ENCODE results near the gene KCNMB4. TPM values are rescaled to one million over a fixed set of nuclear protein-coding genes. Genes with fewer than 3 reads are reported as not detected.

KCNMB4 gene
- polyA plus RNA-seq, 1 of the 3 experiments (the other 2 are of a cell fraction) = 0.74 TPM

DNA sequence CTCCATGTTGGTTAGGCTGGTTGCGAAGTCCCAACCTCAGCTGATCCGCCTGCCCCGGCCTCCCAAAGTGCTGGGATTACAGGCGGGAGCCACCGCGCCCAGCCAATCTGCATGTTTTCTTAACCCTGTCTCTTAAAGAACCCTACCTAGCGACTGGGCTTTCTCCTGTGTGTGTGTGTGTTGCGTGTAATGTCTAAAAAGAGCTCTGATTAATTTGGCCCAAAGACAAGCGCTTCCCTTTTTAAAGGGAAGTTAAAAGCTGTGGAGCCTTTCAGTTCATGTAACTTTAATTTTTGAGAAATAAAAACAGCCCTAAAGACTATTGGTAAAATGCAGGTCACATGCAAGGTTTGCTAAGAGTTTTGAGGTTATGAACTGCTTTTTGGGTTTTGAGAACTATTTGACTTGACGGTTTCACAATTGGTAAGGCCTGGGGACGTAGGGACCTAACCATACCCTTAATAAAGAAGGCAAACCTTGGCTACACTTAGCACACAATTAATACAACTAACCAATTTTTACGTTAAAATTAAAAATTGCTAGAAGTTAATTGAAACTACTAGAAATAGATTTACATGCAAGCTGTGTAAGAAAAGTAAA lies 103.2 kb downstream of the KCNMB4 start:
- Histone ChIP-seq H4K20me1 (ENCODE audit: insufficient read depth) (no peaks in the 10 kb centered on the region), H3K9me2 (no peaks in the 10 kb centered on the region), H2AFZ (ENCODE audit: low read depth) (no peak overlapping the region), H3K4me1 (ENCODE audit: control insufficient read depth in 1 of 2, insufficient read depth in 2 of 2, low read depth in 1 of 2, low read length in 1 of 2) (no peaks in the 10 kb centered on the region), H3K36me3 (replicated peaks in 1 of 2; ENCODE audit: control insufficient read depth in 1 of 2, insufficient read depth in 2 of 2, low read length in 1 of 2) (no peaks in the 10 kb centered on the region), H3K4me3 (ENCODE audit: low read depth in 2 of 2, low read length in 1 of 2) (no peak overlapping the region), H3K9me3 (no peaks in the 10 kb centered on the region), H3F3A (replicated peaks; ENCODE audit: insufficient read depth) (no peaks in the 10 kb centered on the region), H3K9ac (no peak overlapping the region), H3K4me2 (no peak overlapping the region), H3K79me2 (ENCODE audit: insufficient read depth) (no peaks in the 10 kb centered on the region), H3K27me3 (ENCODE audit: insufficient read depth) (no peaks in the 10 kb centered on the region), H3K27ac (ENCODE audit: low read depth in 2 of 2, low read length in 1 of 2) (no peak overlapping the region)
- POLR2A ChIA-PET = no interaction called here
- no peak for TF ChIP-seq RAD21 (IDR thresholded peaks at IDR 0.05; ENCODE audit: low read length)
- no peak for TF ChIP-seq MXI1 (IDR thresholded peaks at IDR 0.05; ENCODE audit: low read depth, low read length)
- TF ChIP-seq, protein P1, sequence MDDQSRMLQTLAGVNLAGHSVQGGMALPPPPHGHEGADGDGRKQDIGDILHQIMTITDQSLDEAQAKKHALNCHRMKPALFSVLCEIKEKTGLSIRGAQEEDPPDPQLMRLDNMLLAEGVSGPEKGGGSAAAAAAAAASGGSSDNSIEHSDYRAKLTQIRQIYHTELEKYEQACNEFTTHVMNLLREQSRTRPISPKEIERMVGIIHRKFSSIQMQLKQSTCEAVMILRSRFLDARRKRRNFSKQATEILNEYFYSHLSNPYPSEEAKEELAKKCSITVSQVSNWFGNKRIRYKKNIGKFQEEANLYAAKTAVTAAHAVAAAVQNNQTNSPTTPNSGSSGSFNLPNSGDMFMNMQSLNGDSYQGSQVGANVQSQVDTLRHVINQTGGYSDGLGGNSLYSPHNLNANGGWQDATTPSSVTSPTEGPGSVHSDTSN (IDR thresholded peaks at IDR 0.05) = no peak
- TF ChIP-seq JUND (IDR thresholded peaks at IDR 0.05) = no peak
- no peak for TF ChIP-seq TEAD4 (IDR thresholded peaks at IDR 0.05; ENCODE audit: borderline replicate concordance, insufficient read depth)
- TF ChIP-seq, protein P2, sequence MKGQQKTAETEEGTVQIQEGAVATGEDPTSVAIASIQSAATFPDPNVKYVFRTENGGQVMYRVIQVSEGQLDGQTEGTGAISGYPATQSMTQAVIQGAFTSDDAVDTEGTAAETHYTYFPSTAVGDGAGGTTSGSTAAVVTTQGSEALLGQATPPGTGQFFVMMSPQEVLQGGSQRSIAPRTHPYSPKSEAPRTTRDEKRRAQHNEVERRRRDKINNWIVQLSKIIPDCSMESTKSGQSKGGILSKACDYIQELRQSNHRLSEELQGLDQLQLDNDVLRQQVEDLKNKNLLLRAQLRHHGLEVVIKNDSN (IDR thresholded peaks at IDR 0.05; ENCODE audit: borderline replicate concordance, low read depth) = no peak
- TF ChIP-seq RCOR1 (IDR thresholded peaks at IDR 0.05; ENCODE audit: low read length) = no peak
- no peak for TF ChIP-seq FOSL2 (IDR thresholded peaks at IDR 0.05; ENCODE audit: borderline replicate concordance, low read depth)
- no peak for TF ChIP-seq SIN3A (IDR thresholded peaks at IDR 0.05; ENCODE audit: borderline replicate concordance, low read depth, low read length)
- no peak for TF ChIP-seq TCF12 (IDR thresholded peaks at IDR 0.05)
- TF ChIP-seq GABPA (IDR thresholded peaks at IDR 0.05; ENCODE audit: low read depth) = no peak
- TF ChIP-seq EP300 (IDR thresholded peaks at IDR 0.05; ENCODE audit: borderline replicate concordance in 1 of 2, low read depth in 1 of 2, low read length in 1 of 2) = no peak
- TF ChIP-seq GATA2 (CRISPR knock-in tag; IDR thresholded peaks at IDR 0.05) = no peak
- TF ChIP-seq EZH2phosphoT487 (IDR thresholded peaks at IDR 0.05; ENCODE audit: borderline replicate concordance, low read depth) = no peak
- no peak for TF ChIP-seq FOXJ3 (CRISPR knock-in tag; IDR thresholded peaks at IDR 0.05)
- 74% methylated on average over 12 of the region's 12 CpGs for WGBS (ENCODE audit: low lambda C conversion rate)
- DNase-seq = no peak
- CTCF ChIA-PET = no interaction called here

DNA sequence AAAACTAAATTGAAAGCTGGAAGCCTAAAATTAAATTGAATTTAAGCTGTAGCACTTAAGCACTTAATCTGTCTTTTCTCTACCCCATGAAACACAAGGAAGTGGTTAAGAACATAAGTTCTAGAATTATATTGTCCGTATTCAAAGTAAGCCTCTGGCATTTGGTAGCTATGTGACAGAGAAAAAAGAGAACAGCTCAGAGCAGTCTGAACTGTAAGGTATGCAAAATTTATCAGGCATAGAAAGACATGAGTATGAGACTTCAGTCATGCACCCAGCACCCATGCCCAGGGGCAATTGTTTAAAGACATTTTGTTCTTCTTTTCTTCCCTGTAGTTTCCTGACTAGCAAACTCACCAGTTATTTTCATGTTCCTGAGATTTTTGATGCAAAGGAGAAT lies 116.7 kb downstream of the KCNMB4 start:
- TF ChIP-seq EP300 (IDR thresholded peaks at IDR 0.05; ENCODE audit: borderline replicate concordance in 1 of 2, low read depth in 1 of 2, low read length in 1 of 2) = no peak
- TF ChIP-seq, protein P3, sequence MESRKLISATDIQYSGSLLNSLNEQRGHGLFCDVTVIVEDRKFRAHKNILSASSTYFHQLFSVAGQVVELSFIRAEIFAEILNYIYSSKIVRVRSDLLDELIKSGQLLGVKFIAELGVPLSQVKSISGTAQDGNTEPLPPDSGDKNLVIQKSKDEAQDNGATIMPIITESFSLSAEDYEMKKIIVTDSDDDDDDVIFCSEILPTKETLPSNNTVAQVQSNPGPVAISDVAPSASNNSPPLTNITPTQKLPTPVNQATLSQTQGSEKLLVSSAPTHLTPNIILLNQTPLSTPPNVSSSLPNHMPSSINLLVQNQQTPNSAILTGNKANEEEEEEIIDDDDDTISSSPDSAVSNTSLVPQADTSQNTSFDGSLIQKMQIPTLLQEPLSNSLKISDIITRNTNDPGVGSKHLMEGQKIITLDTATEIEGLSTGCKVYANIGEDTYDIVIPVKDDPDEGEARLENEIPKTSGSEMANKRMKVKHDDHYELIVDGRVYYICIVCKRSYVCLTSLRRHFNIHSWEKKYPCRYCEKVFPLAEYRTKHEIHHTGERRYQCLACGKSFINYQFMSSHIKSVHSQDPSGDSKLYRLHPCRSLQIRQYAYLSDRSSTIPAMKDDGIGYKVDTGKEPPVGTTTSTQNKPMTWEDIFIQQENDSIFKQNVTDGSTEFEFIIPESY (IDR thresholded peaks at IDR 0.05; ENCODE audit: borderline replicate concordance, low read depth) = no peak
- TF ChIP-seq, protein P2 (IDR thresholded peaks at IDR 0.05; ENCODE audit: borderline replicate concordance, low read depth) = no peak
- Histone ChIP-seq H4K20me1 (ENCODE audit: insufficient read depth) (no peaks in the 10 kb centered on the region), H3K27ac (ENCODE audit: low read depth in 2 of 2, low read length in 1 of 2) (no peak overlapping the region), H3K9ac (no peak overlapping the region), H3K36me3 (replicated peaks in 1 of 2; ENCODE audit: control insufficient read depth in 1 of 2, insufficient read depth in 2 of 2, low read length in 1 of 2) (no peaks in the 10 kb centered on the region), H3K4me1 (ENCODE audit: control insufficient read depth in 1 of 2, insufficient read depth in 2 of 2, low read depth in 1 of 2, low read length in 1 of 2) (no peaks in the 10 kb centered on the region), H3F3A (replicated peaks; ENCODE audit: insufficient read depth) (no peaks in the 10 kb centered on the region), H3K4me3 (ENCODE audit: low read depth in 2 of 2, low read length in 1 of 2) (no peak overlapping the region), H3K4me2 (no peak overlapping the region), H3K9me2 (no peaks in the 10 kb centered on the region), H3K27me3 (ENCODE audit: insufficient read depth) (no peaks in the 10 kb centered on the region), H3K9me3 (no peaks in the 10 kb centered on the region), H2AFZ (ENCODE audit: low read depth) (no peak overlapping the region), H3K79me2 (ENCODE audit: insufficient read depth) (no peaks in the 10 kb centered on the region)
- CTCF ChIA-PET = no interaction called here
- 43% methylated on average over 1 of the region's 1 CpG for WGBS (ENCODE audit: low lambda C conversion rate)
- no peak for DNase-seq
- POLR2A ChIA-PET = no interaction called here
